Liver (tissue), 9 donors: Measurements from ENCODE around the gene NPAS2. TPM values are rescaled to one million over a fixed set of nuclear protein-coding genes. Genes with fewer than 3 reads are reported as not detected.
A peak's percentile ranks its signal among the peaks of the same experiment; 100 is the strongest.

ENCODE experiments used
- DNase-seq: peaks from one replicate; pipeline ENCODE4 v3.0.0-alpha.2; 2017; ENCODE audit warnings: low spot score
- H3K27ac ChIP-seq, 2 donors: one replicate each; pipeline ENCODE4 v1.7.0; 2013; ENCODE audit warnings: inconsistent platforms in 2 of 2, low read length in 2 of 2, control low read depth in 1 of 2, low read depth in 1 of 2, mild to moderate bottlenecking in 1 of 2
- H3K27me3 ChIP-seq, 4 donors: one replicate each; pipeline versions ENCODE4 v1.6.1 to v1.7.0; 2013; ENCODE audit warnings: low read length in 3 of 4, inconsistent platforms in 1 of 4, mild to moderate bottlenecking in 1 of 4, moderate library complexity in 1 of 4; ENCODE audit not compliant: control insufficient read depth in 4 of 4, insufficient read depth in 4 of 4
- H3K36me3 ChIP-seq, 4 donors: one replicate each; pipeline versions ENCODE4 v1.6.1 to v1.7.0; 2013; ENCODE audit warnings: low read length in 3 of 4, mild to moderate bottlenecking in 3 of 4, low read depth in 1 of 4, moderate library complexity in 1 of 4; ENCODE audit not compliant: control insufficient read depth in 4 of 4, insufficient read depth in 3 of 4
- H3K4me1 ChIP-seq, 4 donors: one replicate each; pipeline versions ENCODE4 v1.6.1 to v1.7.0; 2013; ENCODE audit warnings: low read length in 3 of 4, mild to moderate bottlenecking in 3 of 4, moderate library complexity in 1 of 4; ENCODE audit not compliant: control insufficient read depth in 4 of 4, insufficient read depth in 4 of 4
- H3K4me3 ChIP-seq, 3 donors: one replicate each; pipeline versions ENCODE4 v1.6.1 to v1.7.0; 2013; ENCODE audit warnings: low read length in 3 of 3, control low read depth in 1 of 3, low read depth in 1 of 3, mild to moderate bottlenecking in 1 of 3
- H3K9ac ChIP-seq, 2 donors: one replicate each; pipeline ENCODE4 v1.7.0; 2013; ENCODE audit warnings: low read length in 2 of 2, mild to moderate bottlenecking in 2 of 2, moderate library complexity in 2 of 2, control low read depth in 1 of 2, low read depth in 1 of 2
- H3K9me3 ChIP-seq, 4 donors: one replicate each; pipeline versions ENCODE4 v1.6.1 to v1.7.0; 2013; ENCODE audit warnings: low read length in 3 of 4; ENCODE audit not compliant: control insufficient read depth in 4 of 4
- ATF3 ChIP-seq: IDR thresholded peaks from 2 replicates; pipeline ENCODE4 v1.6.1; 2016; ENCODE audit warnings: antibody characterized with exemption
- CTCF ChIP-seq: fragments of 150-350 bp; IDR thresholded peaks from 2 replicates; pipeline ENCODE4 v1.5.1; 2017; ENCODE audit warnings: improper control_type of control experiment, low read depth, low read length; ENCODE audit not compliant: missing input control
- EGR1 ChIP-seq, 2 donors: IDR thresholded peaks; 2 replicates each; pipeline ENCODE4 v1.6.1; 2016 to 2018; ENCODE audit warnings: antibody characterized with exemption in 2 of 2, low read depth in 2 of 2
- FOXA1 ChIP-seq: IDR thresholded peaks from 2 replicates; pipeline ENCODE4 v1.6.1; 2016; ENCODE audit warnings: antibody characterized with exemption
- FOXA2 ChIP-seq: IDR thresholded peaks from 2 replicates; pipeline ENCODE4 v1.6.1; 2016; ENCODE audit warnings: antibody characterized with exemption
- HNF4A ChIP-seq, 2 donors: conservative IDR thresholded peaks; 2 replicates each; pipeline ENCODE4 v1.6.1; 2016; ENCODE audit warnings: antibody characterized with exemption in 2 of 2, mild to moderate bottlenecking in 2 of 2
- HNF4G ChIP-seq: IDR thresholded peaks from 2 replicates; pipeline ENCODE4 v1.6.1; 2016; ENCODE audit warnings: antibody characterized with exemption
- NR2F2 ChIP-seq: IDR thresholded peaks from 2 replicates; pipeline ENCODE4 v1.6.1; 2016; ENCODE audit warnings: antibody characterized with exemption
- RAD21 ChIP-seq, 2 donors: IDR thresholded peaks; 2 replicates each; pipeline ENCODE4 v1.6.1; 2016; ENCODE audit warnings: antibody characterized with exemption in 2 of 2, mild to moderate bottlenecking in 2 of 2
- REST ChIP-seq: IDR thresholded peaks from 2 replicates; pipeline ENCODE4 v1.6.1; 2016; ENCODE audit warnings: antibody characterized with exemption, mild to moderate bottlenecking
- RXRA ChIP-seq, 2 donors: IDR thresholded peaks; 2 replicates each; pipeline ENCODE4 v1.6.1; 2017 to 2018; ENCODE audit warnings: antibody characterized with exemption in 2 of 2, mild to moderate bottlenecking in 1 of 2
- SP1 ChIP-seq: IDR thresholded peaks from 2 replicates; pipeline ENCODE4 v1.6.1; 2018; ENCODE audit warnings: antibody characterized with exemption, mild to moderate bottlenecking
- TAF1 ChIP-seq: conservative IDR thresholded peaks from 2 replicates; pipeline ENCODE4 v1.6.1; 2016; ENCODE audit warnings: antibody characterized with exemption, mild to moderate bottlenecking
- YY1 ChIP-seq: IDR thresholded peaks from 2 replicates; pipeline ENCODE4 v1.6.1; 2016; ENCODE audit warnings: antibody characterized with exemption, mild to moderate bottlenecking
- WGBS: extraction: QIAGEN DNeasy Blood & Tissue Kit; methylation state at CpG from one replicate; pipeline ENCODE4 v1.1.7; 2013; 5-methylcytosine and 5-hydroxymethylcytosine counted together
- polyA plus RNA-seq, 2 donors: library from polyadenylated mRNA; stranded (reverse) in 1 of 2; unstranded in 1 of 2; fragments of 200-250 nt in 1 of 2; fragments of >200 nt in 1 of 2; fragmentation: Nextera tagmentation in 1 of 2; extraction: Ambion mirVana in 1 of 2; gene quantifications; one replicate each; pipeline versions ENCODE4 v1.2.1 to v1.2.3, GENCODE V29; 2013 to 2015
- total RNA-seq, 2 donors: library from RNA; depleted of rRNA; stranded (reverse); fragments of >200 nt; gene quantifications; one replicate each; pipeline ENCODE4 v1.2.3, GENCODE V29; 2014
- donor health status: healthy.
- donor health status: healthy.
- donor health status: healthy.
- donor health status: healthy.
- donor health status: healthy.

NPAS2 gene
- total and polyA plus RNA-seq, 4 donors = 0.33 to 24.3 (median 6.6) TPM

- DNase-seq = no peak
- no peaks in the 10 kb centered on the region for H3K9me3 ChIP-seq
- H3K4me1 ChIP-seq = peaks cover 0 to 21% (median 19%) of the 10 kb centered on the region in 4 donors
- H3K4me3 ChIP-seq = no peak overlapping the region
- WGBS = 95% methylated on average over 28 of the region's 28 CpGs
- no peak overlapping the region for H3K9ac ChIP-seq
- H3K36me3 ChIP-seq = peaks cover 0 to 3% (median under 1%) of the 10 kb centered on the region in 4 donors
- TF ChIP-seq REST (no peak), HNF4G (no peak), SP1 (no peak), TAF1 (no peak), RAD21 (IDR thresholded peaks at IDR 0.05) (no peak), CTCF (no peak)
- H3K27me3 ChIP-seq = no peaks in the 10 kb centered on the region
- H3K27ac ChIP-seq = peak overlapping the region; percentile 59 to 60
These were observed 175.6 kb downstream of the NPAS2 start for GRCh38 chr2:100995309-100996075.

GRCh38 chr2:100997509-100998234 lies 177.7 kb downstream of the NPAS2 start:
- H3K27me3 ChIP-seq = no peaks in the 10 kb centered on the region
- WGBS = 83% methylated on average over 5 of the region's 5 CpGs
- H3K9ac ChIP-seq = peak overlapping the region; percentile 58 to 66
- TF ChIP-seq TAF1 = no peak
- peak; percentile 59 to 69 for TF ChIP-seq HNF4A (conservative IDR thresholded peaks at IDR 0.05)
- peaks cover 0 to 2% (median 0%) of the 10 kb centered on the region in 4 donors for H3K36me3 ChIP-seq
- H3K9me3 ChIP-seq = no peaks in the 10 kb centered on the region
- H3K27ac ChIP-seq = peak overlapping the region; percentile 84 to 87
- DNase-seq = no peak
- no peak overlapping the region for H3K4me3 ChIP-seq
- H3K4me1 ChIP-seq = peaks cover 0 to 27% (median 19%) of the 10 kb centered on the region in 4 donors

- Histone ChIP-seq H3K9ac (peak overlapping the region; percentile 58 to 74), H3K9me3 (no peaks in the 10 kb centered on the region), H3K27ac (peak overlapping the region; percentile 84 to 87), H3K36me3 (peaks cover 0 to 2% (median 0%) of the 10 kb centered on the region in 4 donors), H3K4me3 (no peak overlapping the region), H3K4me1 (peaks cover 0 to 31% (median 21%) of the 10 kb centered on the region in 4 donors), H3K27me3 (no peaks in the 10 kb centered on the region)
- 38% methylated on average over 6 of the region's 6 CpGs for WGBS
- no peak for DNase-seq
- TF ChIP-seq SP1 (peak; percentile 76), HNF4A (conservative IDR thresholded peaks at IDR 0.05) (peak; percentile 65 to 68), YY1 (peak; percentile 70), HNF4G (no peak), REST (peak; percentile 64), EGR1 (IDR thresholded peaks at IDR 0.05; ENCODE audit: low read depth in 2 of 2) (peak in 1 of 2 donors; percentile 86), FOXA2 (no peak), RXRA (IDR thresholded peaks at IDR 0.05) (peak; percentile 77 to 81), FOXA1 (no peak), NR2F2 (peak; percentile 45), ATF3 (no peak)
These were observed 178.3 kb downstream of the NPAS2 start for GRCh38 chr2:100998235-100998573.
